NCI-H524 treated with DMSO at 0.1 percent for 48 hours (cell line): ENCODE measurements around the gene PIP5K1C.

Experiments
- DNase-seq: peaks from one replicate; lab custom pipeline; 2025; lab: John Stamatoyannopoulos, UW

PIP5K1C gene

GRCh38 chr19:3721131-3721886, 21.0 kb upstream of the PIP5K1C start:
- no peak for DNase-seq

GRCh38 chr19:3720349-3720917, 20.2 kb upstream of the PIP5K1C start:
- no peak for DNase-seq

- DNase-seq, result no peak
These were observed 19.6 kb upstream of the PIP5K1C start for GRCh38 chr19:3719868-3720267.

- DNase-seq, result no peak
These were observed 15.9 kb upstream of the PIP5K1C start for GRCh38 chr19:3716147-3716668.

- no peak for DNase-seq
These were observed 12.7 kb upstream of the PIP5K1C start for GRCh38 chr19:3712663-3713611.

- no peak for DNase-seq
These were observed 10.1 kb upstream of the PIP5K1C start for GRCh38 chr19:3710265-3710812.

GRCh38 chr19:3708207-3708931, 8.1 kb upstream of the PIP5K1C start, which contains the start of gene TJP3:
Gene TJP3 (plus strand): TSS chr19:3708384. CDS start chr19:3728433, 20,049 bp downstream.
- no peak for DNase-seq

- no peak for DNase-seq
These were observed 7.6 kb upstream of the PIP5K1C start for GRCh38 chr19:3707868-3708206.

- DNase-seq, result no peak
These were observed 932 bp upstream of the PIP5K1C start for GRCh38 chr19:3701200-3701599.

GRCh38 chr19:3699741-3700241, 477 bp downstream of the PIP5K1C start:
- no peak for DNase-seq

GRCh38 chr19:3698974-3699740, 1.1 kb downstream of the PIP5K1C start:
- DNase-seq, result no peak

- no peak for DNase-seq
These were observed 1.8 kb downstream of the PIP5K1C start for GRCh38 chr19:3698386-3698950.

- DNase-seq, result no peak
These were observed 2.4 kb downstream of the PIP5K1C start for GRCh38 chr19:3697671-3698385.

GRCh38 chr19:3697094-3697493, 3.2 kb downstream of the PIP5K1C start:
- DNase-seq, result no peak

- DNase-seq, result no peak
These were observed 3.6 kb downstream of the PIP5K1C start for GRCh38 chr19:3696660-3696995.

GRCh38 chr19:3695986-3696659, 4.1 kb downstream of the PIP5K1C start:
- no peak for DNase-seq

GRCh38 chr19:3695124-3695733, 5.0 kb downstream of the PIP5K1C start:
- DNase-seq, result no peak

GRCh38 chr19:3694361-3695123, 5.7 kb downstream of the PIP5K1C start:
- no peak for DNase-seq
